ENCODE data around the gene RFNG.

GRCh38 chr17:82051776-82052637 lies at the start of gene RFNG, which contains the start of gene GPS1:
- TF ChIP-seq CTCF (IDR thresholded peaks at IDR 0.05; ENCODE audit: low read depth, low read length) = no peak
- TF ChIP-seq MAX (IDR thresholded peaks at IDR 0.05; ENCODE audit: low read depth, low read length) = peak; percentile 31; the same call in 1 of the 2 replicates

Data from NB4 (cell line).